ENCODE measurements around the gene PRXL2A.

DNA sequence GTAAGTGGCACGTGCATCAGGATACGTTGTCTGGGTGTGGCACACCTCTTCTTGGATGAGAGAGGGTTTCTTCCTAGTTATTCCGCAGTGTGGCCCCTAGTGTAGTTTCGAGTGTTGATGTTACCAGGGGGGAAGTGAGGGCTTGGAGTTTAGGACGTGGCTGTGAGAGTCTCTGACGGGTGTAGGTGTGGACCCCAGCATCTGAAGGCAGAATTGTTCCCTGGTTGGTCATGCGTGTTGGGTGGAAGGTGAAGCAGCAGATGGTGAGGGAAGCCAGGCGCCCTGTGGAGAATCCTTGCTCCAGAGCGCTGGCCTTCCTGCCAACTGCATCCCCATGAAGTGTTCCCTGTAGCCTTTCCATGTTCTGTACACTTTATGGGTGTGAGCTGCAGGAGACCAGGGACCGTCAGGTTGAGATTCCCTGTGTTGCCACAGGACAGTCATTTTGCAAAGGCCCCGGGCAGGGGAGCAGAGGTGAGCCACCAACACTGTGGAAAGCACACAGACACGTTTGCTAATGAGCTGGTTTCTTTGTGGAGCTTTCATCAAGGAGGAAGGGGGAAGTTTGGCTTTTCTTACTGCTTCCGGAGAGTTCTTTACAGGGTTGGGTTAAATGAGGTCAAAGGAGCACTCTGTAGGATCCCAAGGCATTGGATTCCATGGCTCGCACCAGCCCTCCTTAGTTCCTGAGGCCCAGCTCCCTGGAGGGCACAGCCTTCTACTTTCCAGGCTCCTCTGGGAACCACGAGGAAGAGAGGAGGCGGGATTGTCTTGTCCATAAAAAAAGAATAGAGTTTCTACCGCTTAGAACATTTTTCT is 77.8 kb downstream of the PRXL2A start:
- TF ChIP-seq POLR2A (IDR thresholded peaks at IDR 0.05) (no peak), EP300 (IDR thresholded peaks at IDR 0.05) (no peak)
- TF ChIP-seq, protein P1, sequence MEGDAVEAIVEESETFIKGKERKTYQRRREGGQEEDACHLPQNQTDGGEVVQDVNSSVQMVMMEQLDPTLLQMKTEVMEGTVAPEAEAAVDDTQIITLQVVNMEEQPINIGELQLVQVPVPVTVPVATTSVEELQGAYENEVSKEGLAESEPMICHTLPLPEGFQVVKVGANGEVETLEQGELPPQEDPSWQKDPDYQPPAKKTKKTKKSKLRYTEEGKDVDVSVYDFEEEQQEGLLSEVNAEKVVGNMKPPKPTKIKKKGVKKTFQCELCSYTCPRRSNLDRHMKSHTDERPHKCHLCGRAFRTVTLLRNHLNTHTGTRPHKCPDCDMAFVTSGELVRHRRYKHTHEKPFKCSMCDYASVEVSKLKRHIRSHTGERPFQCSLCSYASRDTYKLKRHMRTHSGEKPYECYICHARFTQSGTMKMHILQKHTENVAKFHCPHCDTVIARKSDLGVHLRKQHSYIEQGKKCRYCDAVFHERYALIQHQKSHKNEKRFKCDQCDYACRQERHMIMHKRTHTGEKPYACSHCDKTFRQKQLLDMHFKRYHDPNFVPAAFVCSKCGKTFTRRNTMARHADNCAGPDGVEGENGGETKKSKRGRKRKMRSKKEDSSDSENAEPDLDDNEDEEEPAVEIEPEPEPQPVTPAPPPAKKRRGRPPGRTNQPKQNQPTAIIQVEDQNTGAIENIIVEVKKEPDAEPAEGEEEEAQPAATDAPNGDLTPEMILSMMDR (IDR thresholded peaks at IDR 0.05) = no peak
